Left lobe of liver (tissue), 2 donors: ENCODE data around the gene RAI14. TPM values are rescaled to one million over a fixed set of nuclear protein-coding genes. Genes with fewer than 3 reads are reported as not detected.

Source experiments
- ATAC-seq: fragments of 200-7000 bp; cut with Tn5 transposase; one replicate; pipeline ENCODE4 v1.9.1; 2020; ENCODE audit warnings: mild to moderate bottlenecking, moderate library complexity
- DNase-seq: peaks from one replicate; pipeline ENCODE4 v3.0.0-alpha.2; 2020; ENCODE audit warnings: low spot score
- total RNA-seq: library from RNA; stranded (reverse); gene quantifications from one replicate; pipeline ENCODE4 v1.2.1, GENCODE V29; 2021
- donor health status: DM: no; HTN: no; CAD: no; lungs with moderate emphysema.
- donor health status: DM: no; HTN: yes; CAD: no.

Gene RAI14
- total RNA-seq, 1 donor from 2014 or later = 24.9 TPM

DNA sequence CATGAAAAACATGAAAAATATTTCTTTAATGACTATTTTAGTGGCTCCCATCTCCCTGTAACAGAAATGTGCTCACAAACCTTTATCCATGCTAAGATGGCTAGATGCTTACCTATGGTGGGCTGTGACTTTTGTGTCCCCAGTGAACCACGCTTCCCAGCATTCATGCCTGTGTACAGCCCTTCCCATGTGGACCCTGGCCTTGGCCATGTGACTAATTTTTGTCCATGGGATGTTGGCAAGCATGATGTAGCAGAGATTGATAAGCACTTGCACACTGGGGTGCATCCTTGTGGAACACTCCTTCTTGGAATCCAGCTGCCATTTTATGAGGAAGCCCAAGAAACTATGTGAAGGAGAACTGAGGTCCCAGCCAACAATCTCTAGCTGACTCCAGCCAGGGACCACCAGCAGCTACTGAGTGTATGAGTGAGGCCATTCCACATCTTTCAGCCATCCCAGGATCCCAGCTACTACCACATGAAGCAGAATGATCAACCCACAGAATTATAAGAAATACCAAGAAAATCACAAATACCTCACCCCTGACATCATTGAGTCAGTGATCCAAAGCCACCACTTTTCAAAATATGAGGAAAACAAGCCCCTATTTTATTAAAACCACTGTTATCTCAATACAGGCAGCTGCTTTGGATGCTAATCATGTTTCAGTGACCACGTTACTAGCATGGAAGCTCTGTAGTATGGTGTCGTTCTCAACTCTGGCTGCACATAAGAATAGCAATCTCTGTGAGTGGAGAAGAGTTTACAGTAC lies 16.1 kb upstream of the RAI14 start:
- ATAC-seq (no peak), DNase-seq (no peak)

- DNase-seq (no peak), ATAC-seq (no peak)
Measured at GRCh38 chr5:34648039-34648839, 7.9 kb upstream of the RAI14 start.

DNA sequence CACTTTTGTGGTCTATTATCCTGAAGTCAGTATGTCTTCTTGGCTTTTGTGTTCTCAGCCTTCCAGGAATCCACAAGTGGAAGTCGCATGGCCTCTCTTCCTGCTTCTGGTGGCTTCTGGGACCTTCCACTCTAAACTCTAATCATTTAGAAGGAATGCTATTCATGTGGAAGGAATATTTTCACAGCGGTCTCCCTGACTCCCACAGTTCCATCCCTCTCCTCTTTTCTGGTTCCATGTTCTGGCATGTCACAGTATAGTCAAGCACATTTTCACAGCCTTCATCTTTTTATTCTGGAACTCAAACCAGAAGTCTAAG lies 7.3 kb upstream of the RAI14 start:
- ATAC-seq (no peak), DNase-seq (no peak)

GRCh38 chr5:34651791-34652190 lies 4.3 kb upstream of the RAI14 start:
- ATAC-seq (no peak), DNase-seq (no peak)

DNA sequence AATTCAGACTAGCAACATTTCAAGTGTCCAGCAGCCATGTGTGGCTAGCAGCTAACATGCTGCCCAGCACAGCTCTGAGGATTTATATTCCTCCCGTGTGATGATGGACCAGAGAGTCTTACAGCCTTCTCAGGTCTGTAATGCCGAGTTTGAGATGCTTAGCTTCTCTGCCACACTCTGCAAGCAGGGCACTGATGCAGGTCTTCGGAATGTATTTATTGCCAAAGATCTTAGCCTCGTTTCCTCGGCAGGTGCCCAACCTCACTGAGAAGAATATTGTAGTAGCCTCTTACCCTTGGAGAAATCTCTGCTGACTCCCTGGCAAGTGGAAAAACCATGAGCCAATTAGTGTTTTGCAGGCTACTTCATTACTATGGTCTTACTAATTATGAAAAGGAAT lies 3.7 kb upstream of the RAI14 start:
- ATAC-seq (no peak), DNase-seq (no peak)

GRCh38 chr5:34652914-34653313 lies 3.2 kb upstream of the RAI14 start:
- no peak for DNase-seq

GRCh38 chr5:34653708-34654107 lies 2.4 kb upstream of the RAI14 start:
- ATAC-seq = no peak
- DNase-seq = no peak

More at GRCh38 chr5:34652914-34653313, 3.2 kb upstream of the RAI14 start:
- no peak for ATAC-seq

DNA sequence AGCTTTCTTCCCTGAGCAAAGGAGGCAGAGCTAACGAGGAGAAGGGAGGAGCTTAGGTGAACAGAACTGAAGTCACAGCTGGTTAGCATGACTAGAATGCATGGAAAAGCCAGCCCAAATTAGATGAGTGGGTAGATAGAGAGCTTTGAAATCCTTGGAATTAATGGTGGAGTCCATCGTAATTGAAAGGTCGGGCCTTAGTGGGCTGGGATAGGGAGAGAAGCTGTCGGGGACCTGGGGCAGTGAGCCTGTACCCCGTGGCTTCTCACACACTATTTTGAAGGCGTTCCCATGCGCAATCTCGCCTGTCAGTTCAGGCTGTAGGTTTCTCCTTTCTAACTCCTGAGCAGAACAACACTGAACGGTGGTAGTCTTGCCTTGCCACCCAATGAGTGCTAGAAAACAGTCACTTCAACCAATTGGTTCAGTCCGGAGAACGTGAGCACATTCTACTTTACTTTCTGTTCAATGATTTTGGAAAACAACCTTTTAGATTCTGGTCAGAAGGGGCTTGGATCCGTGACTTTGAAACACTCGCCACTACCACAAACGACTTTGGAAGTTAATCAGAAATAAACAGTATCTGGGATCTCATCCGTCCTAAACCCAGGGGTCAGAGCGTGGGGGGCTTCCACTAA lies 655 bp upstream of the RAI14 start:
- peak; percentile 62 for DNase-seq
- ATAC-seq = peak; percentile 67

DNA sequence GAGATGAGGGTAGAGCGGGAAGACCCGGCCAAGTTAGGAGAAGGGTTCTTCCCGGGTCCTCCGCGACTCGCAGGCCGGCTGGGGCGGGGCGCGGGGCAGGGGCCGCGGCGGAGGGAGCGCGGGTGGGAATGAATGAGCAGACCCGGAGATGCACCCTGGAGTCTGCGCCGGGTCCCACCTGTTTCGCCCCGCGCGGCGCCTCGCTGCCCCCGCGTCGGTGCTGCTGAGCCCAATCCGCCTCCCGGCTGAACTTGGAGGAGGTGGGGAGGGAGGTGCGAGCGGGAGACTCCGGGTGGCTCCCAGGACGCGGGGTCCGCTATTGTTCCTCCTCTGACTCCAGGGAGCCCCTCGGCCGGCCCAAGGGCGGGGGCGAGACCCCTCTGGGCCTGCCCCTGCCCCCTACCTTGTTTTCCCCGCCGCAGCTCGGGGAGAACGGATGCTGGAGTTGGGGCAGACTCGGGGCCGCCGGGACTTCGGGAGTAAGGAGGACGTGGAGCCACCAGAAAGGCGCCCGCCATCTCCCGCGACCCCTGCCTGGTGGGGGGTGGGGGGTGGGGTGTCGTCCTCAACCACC lies 659 bp downstream of the RAI14 start:
- ATAC-seq = peak; percentile 29
- DNase-seq = peak; percentile 51

GRCh38 chr5:34657274-34657921 lies 1.3 kb downstream of the RAI14 start:
- DNase-seq (no peak), ATAC-seq (no peak)

GRCh38 chr5:34657988-34658387 lies 1.9 kb downstream of the RAI14 start:
- DNase-seq = no peak
- ATAC-seq = no peak

DNA sequence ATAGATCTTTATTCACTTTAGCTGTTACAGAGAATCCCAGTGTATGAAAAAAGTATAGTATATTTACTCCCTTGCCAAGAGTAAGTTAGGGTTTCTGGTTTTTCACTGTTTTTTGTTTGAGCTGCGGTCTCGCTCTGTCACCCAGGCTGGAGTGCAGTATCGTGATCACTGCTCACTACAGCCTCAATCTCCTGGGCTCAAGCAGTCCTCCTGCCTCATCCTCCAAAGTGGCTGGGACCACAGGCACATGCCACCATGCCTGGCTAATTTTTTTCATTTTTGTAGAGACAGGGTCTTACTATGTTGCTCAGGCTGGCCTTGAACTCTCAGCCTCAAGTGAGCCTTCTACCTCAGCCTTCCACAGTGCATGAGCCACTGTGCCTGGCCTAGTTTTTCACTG lies 3.0 kb downstream of the RAI14 start:
- ATAC-seq = no peak
- DNase-seq = no peak

DNA sequence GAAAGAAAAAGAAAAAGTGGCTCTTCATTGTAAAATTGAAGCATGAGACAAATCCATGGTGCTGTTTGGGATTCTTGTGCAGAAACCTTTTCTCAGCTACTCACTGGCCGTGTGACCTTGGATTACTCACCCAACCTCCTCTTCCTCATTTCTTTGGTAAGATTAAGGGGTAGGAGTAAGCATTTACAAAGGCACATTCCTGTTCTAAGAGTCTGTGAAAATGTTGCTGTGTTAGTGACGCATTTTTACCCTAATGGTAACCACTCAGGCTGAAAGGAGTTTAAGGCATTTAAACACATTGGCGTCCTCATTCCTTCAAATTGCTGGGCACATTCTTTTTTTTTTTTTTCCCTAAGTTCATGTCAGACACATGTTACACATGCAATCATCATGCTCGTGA lies 4.3 kb downstream of the RAI14 start:
- DNase-seq = no peak
- ATAC-seq = no peak

DNA sequence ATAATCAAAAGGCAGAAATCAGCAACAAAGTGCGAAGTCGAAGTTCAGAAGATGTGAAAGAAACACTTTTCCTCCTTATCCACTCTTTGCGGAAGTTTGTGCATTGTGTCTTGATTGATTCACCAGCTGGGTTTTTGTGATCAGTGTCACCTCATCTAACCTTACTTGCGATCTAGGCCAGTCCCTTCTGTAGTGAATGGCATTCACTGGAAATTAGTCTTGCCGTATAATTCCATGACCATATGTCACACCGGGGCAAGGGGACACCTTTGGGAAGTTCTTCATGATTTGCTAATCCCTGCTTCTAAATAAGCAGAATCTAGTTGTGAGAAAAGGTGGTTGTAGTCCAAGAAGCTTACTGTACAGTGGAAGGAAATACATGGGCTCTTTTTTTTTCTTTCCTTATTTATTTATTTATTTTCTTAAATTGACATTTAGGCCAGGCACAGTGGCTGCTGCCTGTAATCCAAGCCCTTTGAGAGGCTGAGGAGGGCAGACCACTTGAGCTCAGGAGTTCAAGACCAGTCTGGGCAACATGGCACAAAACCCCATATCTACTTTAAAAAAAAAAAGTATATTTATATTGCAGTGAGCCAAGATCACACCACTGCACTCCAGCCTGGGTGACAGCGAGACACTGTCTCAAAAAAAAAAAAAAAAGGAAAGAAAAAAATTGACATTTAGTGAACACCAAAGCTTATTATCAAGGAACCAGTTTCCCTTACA lies 7.8 kb downstream of the RAI14 start:
- no peak for DNase-seq
- no peak for ATAC-seq

GRCh38 chr5:34666392-34667080 lies 10.4 kb downstream of the RAI14 start:
- no peak for ATAC-seq
- no peak for DNase-seq

DNA sequence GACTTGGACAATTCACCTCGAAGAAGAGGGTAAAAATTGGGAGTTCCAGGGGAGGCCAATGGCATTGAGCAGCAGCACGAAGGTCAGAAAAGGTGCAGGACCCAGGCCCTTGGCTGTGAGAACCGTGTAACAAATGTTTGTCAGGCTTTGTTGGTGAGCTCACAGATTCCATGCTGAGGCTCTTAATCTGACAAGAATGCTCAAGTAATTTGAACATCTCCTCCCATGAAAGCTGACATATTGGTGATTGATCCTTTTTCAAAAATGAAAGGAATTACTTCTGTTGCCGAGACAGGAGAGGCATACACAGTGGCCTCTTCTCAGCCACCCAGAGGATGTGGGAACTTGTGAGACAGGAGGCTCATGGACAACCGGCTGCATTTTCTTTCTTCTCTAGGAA lies 11.6 kb downstream of the RAI14 start:
- DNase-seq (no peak), ATAC-seq (no peak)

- ATAC-seq (peak; percentile 80), DNase-seq (peak; percentile 71)
Measured at GRCh38 chr5:34669931-34670516, 13.9 kb downstream of the RAI14 start.

DNA sequence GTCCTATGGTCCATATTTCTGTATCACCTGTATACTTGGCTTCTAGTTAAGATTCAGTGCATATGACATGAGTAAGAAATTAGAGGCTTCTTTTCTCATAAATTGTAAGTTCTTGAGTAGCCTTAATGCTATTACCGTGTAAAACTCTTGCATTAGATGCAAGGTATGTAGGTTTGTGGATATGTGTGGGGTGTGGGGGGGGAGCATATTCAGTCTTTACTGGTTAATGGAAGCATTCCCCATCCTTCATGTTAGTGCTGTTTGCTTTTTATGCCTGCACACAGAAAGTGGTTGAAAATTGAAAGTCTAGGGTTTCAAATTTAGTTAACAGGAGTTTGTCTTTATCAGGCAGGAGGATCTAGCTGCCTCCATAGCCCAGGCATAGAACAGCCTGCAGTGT lies 16.1 kb downstream of the RAI14 start:
- ATAC-seq = no peak
- no peak for DNase-seq

DNA sequence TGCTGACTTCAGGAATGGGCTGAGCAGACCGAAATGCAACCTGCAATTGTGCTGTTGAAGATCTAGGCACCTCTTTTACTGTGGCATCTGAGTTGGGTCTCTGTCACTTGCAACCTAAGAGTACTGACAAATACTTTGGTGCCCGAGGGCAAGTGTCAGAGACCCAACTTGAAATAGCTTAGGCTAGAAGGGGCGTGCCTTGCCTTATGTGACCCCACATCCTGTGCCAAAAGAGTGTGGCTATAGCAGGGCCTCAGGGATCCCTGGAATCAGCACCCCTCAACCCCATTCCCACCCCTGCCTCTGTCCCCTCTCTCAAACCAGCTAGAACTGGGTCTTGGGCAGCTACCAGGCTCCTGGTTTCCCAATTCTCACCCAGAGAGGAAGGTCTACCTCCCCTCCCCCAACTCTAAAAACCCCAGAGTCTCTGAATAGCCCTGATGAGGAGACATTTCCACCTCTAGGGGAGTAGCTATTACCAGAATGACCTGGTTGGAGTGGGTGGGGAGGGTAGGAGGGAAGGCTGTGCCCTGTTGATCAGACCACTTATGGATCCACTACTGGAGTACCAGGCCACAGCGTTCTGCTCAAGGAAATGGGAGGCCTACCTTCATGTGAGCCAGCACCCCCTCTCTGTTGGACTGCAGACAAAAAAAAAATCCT lies 17.5 kb downstream of the RAI14 start:
- ATAC-seq (no peak), DNase-seq (no peak)
